ENCODE results near the gene PLAC8.
"Not testable (repeated sequence)": the region's sequence is repeated elsewhere in the genome, so short reads cannot be mapped to it uniquely, and the experiment has no call there.

PLAC8 gene

DNA sequence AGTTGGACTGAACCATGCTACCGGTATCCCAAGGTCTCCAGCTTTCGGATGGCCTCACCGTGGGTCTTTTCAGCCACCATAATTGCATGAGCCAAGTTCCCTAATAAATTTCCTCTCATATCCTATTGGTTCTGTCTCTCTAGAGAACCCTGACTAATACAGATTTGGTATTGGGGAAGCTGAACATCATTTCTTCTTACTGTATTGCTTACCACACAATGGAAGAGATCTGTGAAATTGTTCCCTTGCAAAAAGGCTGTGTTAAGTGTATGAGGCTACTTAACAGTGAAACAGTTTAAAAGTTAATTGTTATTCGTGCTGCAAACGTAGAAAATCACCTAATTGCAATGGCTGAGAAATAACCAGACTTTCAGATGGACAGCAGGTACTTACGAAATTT lies 34.0 kb downstream of the PLAC8 start:
- H3K36me3 ChIP-seq (replicated peaks) = no peaks in the 10 kb centered on the region
- no peak for DNase-seq
- H3K27me3 ChIP-seq (replicated peaks) = no peaks in the 10 kb centered on the region
- no peak overlapping the region for H3K27ac ChIP-seq
- H3K4me3 ChIP-seq (ENCODE audit: low read depth, low read length) = no peak overlapping the region
- no peak for TF ChIP-seq CTCF (IDR thresholded peaks at IDR 0.05; ENCODE audit: low read depth, low read length, missing control alignments)
- in situ Hi-C loops (cut with HindIII; ENCODE audit: low pct_ligation_motif_present, low sequenced_read_pairs) = no loop called here

GRCh38 chr4:83075311-83076095 lies 39.0 kb downstream of the PLAC8 start:
- no peak for DNase-seq
- Histone ChIP-seq H3K4me3 (ENCODE audit: low read depth, low read length) (no peak overlapping the region), H3K36me3 (replicated peaks) (peaks cover 2% of the 10 kb centered on the region), H3K27ac (no peak overlapping the region), H3K27me3 (replicated peaks) (no peaks in the 10 kb centered on the region)
- in situ Hi-C loops (cut with HindIII; ENCODE audit: low pct_ligation_motif_present, low sequenced_read_pairs) = no loop called here
- TF ChIP-seq CTCF (IDR thresholded peaks at IDR 0.05; ENCODE audit: low read depth, low read length, missing control alignments) = no peak

GRCh38 chr4:83074783-83075182 lies 39.7 kb downstream of the PLAC8 start:
- H3K36me3 ChIP-seq (replicated peaks); H3K27ac ChIP-seq; DNase-seq; in situ Hi-C loops (cut with HindIII; ENCODE audit: low pct_ligation_motif_present, low sequenced_read_pairs); H3K4me3 ChIP-seq (ENCODE audit: low read depth, low read length); H3K27me3 ChIP-seq (replicated peaks): not testable (repeated sequence)

GRCh38 chr4:83074086-83074704 lies 40.3 kb downstream of the PLAC8 start:
- peak; percentile 79 for DNase-seq
- in situ Hi-C loops (cut with HindIII; ENCODE audit: low pct_ligation_motif_present, low sequenced_read_pairs) = no loop called here
- Histone ChIP-seq H3K27me3 (replicated peaks) (no peaks in the 10 kb centered on the region), H3K4me3 (ENCODE audit: low read depth, low read length) (no peak overlapping the region), H3K27ac (no peak overlapping the region), H3K36me3 (replicated peaks) (peaks cover 2% of the 10 kb centered on the region)
- peak; percentile 77 for TF ChIP-seq CTCF (IDR thresholded peaks at IDR 0.05; ENCODE audit: low read depth, low read length, missing control alignments)

DNA sequence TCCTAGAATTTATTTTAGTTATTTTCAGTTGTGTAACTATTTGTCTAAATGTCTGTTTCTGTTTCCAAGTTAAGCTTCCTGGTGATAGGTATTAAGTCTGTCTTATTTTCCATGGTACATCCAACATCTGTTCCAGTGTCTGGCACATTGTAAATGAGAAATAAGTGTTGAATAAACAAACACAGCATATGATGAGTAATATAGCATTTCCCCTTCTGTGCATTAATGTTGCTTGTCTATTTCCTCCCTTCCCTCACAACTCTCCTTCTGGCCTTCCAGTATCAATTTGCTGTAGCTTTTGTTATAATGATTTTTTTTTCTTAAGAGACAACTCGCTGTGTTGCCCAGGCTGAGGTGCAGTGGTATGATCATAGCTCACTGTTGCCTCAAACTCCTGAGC lies 43.4 kb downstream of the PLAC8 start:
- no peak for TF ChIP-seq CTCF (IDR thresholded peaks at IDR 0.05; ENCODE audit: low read depth, low read length, missing control alignments)
- Histone ChIP-seq H3K36me3 (replicated peaks) (peaks cover 8% of the 10 kb centered on the region), H3K27me3 (replicated peaks) (no peaks in the 10 kb centered on the region), H3K4me3 (ENCODE audit: low read depth, low read length) (no peak overlapping the region), H3K27ac (no peak overlapping the region)
- in situ Hi-C loops (cut with HindIII; ENCODE audit: low pct_ligation_motif_present, low sequenced_read_pairs) = no loop called here
- no peak for DNase-seq

- in situ Hi-C loops (cut with HindIII; ENCODE audit: low pct_ligation_motif_present, low sequenced_read_pairs) = no loop called here
- no peak for TF ChIP-seq CTCF (IDR thresholded peaks at IDR 0.05; ENCODE audit: low read depth, low read length, missing control alignments)
- Histone ChIP-seq H3K27ac (no peak overlapping the region), H3K27me3 (replicated peaks) (no peaks in the 10 kb centered on the region), H3K36me3 (replicated peaks) (peaks cover 14% of the 10 kb centered on the region), H3K4me3 (ENCODE audit: low read depth, low read length) (no peak overlapping the region)
- no peak for DNase-seq
These were observed 47.4 kb downstream of the PLAC8 start for GRCh38 chr4:83067058-83067639.

Measured in brain microvascular endothelial cell (primary cell).